Measurements from ENCODE around the gene WDR83.

The WDR83 gene

GRCh38 chr19:12720296-12720695 is 53.7 kb downstream of the WDR83 start:
- DNase-seq = no peak

GRCh38 chr19:12720851-12721655 is 54.4 kb downstream of the WDR83 start:
- peak; percentile 44 for DNase-seq

- DNase-seq = peak; percentile 62
Observed at GRCh38 chr19:12721656-12722565, 55.3 kb downstream of the WDR83 start.

- DNase-seq = peak; percentile 98
Observed at GRCh38 chr19:12722566-12723380, 56.2 kb downstream of the WDR83 start.

- no peak for DNase-seq
Observed at GRCh38 chr19:12723381-12723640, 56.7 kb downstream of the WDR83 start.

GRCh38 chr19:12723641-12724426 is 57.2 kb downstream of the WDR83 start, which contains the start of gene TNPO2:
TSS of gene TNPO2 (minus strand) at chr19:12723932. CDS start at chr19:12720977, 2,955 bp downstream.
- peak; percentile 87 for DNase-seq
